ENCODE data around the gene TRAPPC10. TPM values are rescaled to one million over a fixed set of nuclear protein-coding genes. Genes with fewer than 3 reads are reported as not detected.

The TRAPPC10 gene
- total RNA-seq, 1 experiment from 2014 or later = 32.9 TPM

DNA sequence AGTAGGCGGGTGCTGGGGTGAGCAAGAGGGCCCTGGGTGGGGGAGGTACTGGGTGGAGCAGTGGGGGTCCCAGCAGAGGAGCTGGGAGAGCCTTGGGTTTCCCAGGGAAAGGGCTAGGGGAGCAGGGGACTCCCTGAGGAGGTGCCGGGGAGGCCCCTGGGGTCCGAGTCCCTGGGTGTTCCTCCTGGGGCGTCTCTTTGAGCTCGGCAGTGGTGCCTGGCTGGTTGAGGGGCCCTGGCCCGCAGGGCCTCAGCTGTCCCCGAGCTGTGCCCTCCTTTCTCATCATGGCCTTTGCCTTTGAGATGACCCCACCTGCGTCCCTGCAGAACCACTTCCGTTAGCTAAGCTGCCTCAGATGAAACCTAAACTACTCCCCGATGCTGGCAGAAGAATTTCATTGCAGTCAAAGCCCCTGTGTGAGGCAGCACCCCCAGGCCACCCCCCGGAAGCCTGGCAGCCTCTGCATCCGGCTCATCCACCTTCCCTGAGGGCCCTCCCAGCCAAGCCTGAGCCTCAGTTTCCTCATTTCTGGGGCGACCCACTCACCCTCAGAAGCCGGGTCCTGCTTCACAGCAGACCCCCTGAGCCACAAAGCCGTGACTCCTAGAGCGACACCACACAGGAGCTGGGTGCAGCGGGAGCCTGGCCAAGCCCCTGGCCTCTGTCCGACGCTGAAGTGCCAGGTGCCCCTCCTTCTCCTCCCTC is 43.5 kb upstream of the TRAPPC10 start:
- Histone ChIP-seq H3K9me3 (ENCODE audit: control insufficient read depth, low read depth, low read length) (no peaks in the 10 kb centered on the region), H3K4me2 (ENCODE audit: insufficient read depth, insufficient read length, low read length) (no peak overlapping the region), H3K23ac (ENCODE audit: insufficient read length, low read depth, low read length) (no peak overlapping the region), H3K14ac (ENCODE audit: insufficient read depth, low read length) (no peak overlapping the region; the same call in 1 of the 2 replicates), H3K79me2 (ENCODE audit: insufficient read depth, low read length) (no peaks in the 10 kb centered on the region), H2BK20ac (ENCODE audit: low read depth, low read length, poor library complexity, severe bottlenecking) (no peak overlapping the region), H3K9ac (ENCODE audit: extremely low read depth, insufficient read length, low read length) (no peak overlapping the region), H2BK120ac (ENCODE audit: low read depth, low read length, poor library complexity, severe bottlenecking) (no peak overlapping the region), H3K27ac (ENCODE audit: insufficient read length, low read depth, low read length) (no peak overlapping the region), H2AK5ac (ENCODE audit: insufficient read length, low read length) (no peak overlapping the region), H4K5ac (ENCODE audit: insufficient read length, low read depth, low read length) (no peak overlapping the region), H4K8ac (replicated peaks; ENCODE audit: insufficient read length, low read depth, low read length) (no peak overlapping the region), H3K27me3 (ENCODE audit: insufficient read depth, low read length) (no peaks in the 10 kb centered on the region), H3K56ac (ENCODE audit: insufficient read length, low read depth, low read length) (no peak overlapping the region), H2AFZ (ENCODE audit: low read length) (no peak overlapping the region), H3K4ac (ENCODE audit: low read depth, low read length) (no peak overlapping the region), H3K23me2 (ENCODE audit: insufficient read length, low read depth, low read length, poor library complexity, severe bottlenecking) (no peaks in the 10 kb centered on the region), H2BK15ac (ENCODE audit: low read depth, low read length) (no peak overlapping the region), H4K20me1 (ENCODE audit: control insufficient read depth, insufficient read depth, insufficient read length) (no peaks in the 10 kb centered on the region), H2BK5ac (ENCODE audit: insufficient read length, low read length) (no peak overlapping the region), H3K18ac (ENCODE audit: insufficient read length, low read depth, low read length) (no peak overlapping the region), H2BK12ac (ENCODE audit: insufficient read length, low read depth, low read length) (no peak overlapping the region), H3K79me1 (ENCODE audit: insufficient read depth, low read depth, low read length, poor library complexity, severe bottlenecking) (no peaks in the 10 kb centered on the region), H3T11ph (ENCODE audit: low read length) (no peak overlapping the region), H3K4me1 (ENCODE audit: insufficient read depth, low read length) (no peaks in the 10 kb centered on the region), H4K91ac (ENCODE audit: insufficient read length, low read depth, low read length) (no peak overlapping the region)
- no peak for DNase-seq
- TF ChIP-seq, protein P1, sequence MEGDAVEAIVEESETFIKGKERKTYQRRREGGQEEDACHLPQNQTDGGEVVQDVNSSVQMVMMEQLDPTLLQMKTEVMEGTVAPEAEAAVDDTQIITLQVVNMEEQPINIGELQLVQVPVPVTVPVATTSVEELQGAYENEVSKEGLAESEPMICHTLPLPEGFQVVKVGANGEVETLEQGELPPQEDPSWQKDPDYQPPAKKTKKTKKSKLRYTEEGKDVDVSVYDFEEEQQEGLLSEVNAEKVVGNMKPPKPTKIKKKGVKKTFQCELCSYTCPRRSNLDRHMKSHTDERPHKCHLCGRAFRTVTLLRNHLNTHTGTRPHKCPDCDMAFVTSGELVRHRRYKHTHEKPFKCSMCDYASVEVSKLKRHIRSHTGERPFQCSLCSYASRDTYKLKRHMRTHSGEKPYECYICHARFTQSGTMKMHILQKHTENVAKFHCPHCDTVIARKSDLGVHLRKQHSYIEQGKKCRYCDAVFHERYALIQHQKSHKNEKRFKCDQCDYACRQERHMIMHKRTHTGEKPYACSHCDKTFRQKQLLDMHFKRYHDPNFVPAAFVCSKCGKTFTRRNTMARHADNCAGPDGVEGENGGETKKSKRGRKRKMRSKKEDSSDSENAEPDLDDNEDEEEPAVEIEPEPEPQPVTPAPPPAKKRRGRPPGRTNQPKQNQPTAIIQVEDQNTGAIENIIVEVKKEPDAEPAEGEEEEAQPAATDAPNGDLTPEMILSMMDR (conservative IDR thresholded peaks at IDR 0.05) = no peak
- Mint-ChIP-seq H3K36me3 (ENCODE audit: insufficient read depth in 1 of 3, low read depth in 3 of 3) (no peaks in the 10 kb centered on the region), H3K27me3 (ENCODE audit: low read depth) (no peaks in the 10 kb centered on the region; the same call in 1 of the 2 replicates), H3K4me1 (no peaks in the 10 kb centered on the region), H3K27ac (no peak overlapping the region), H3K4me3 (no peak overlapping the region), H3K9me3 (peaks cover 1 to 3% of the 10 kb centered on the region in 2 experiments; a peak in 4 of 5 replicates)
- no CpG with 5 or more reads among the region's 19 CpGs for WGBS (ENCODE audit: extremely low coverage, insufficient read length, low lambda C conversion rate)

Data from H9 (cell line).